CD8-positive, alpha-beta memory T cell (primary cell): ENCODE data around the gene S100A7. TPM values are rescaled to one million over a fixed set of nuclear protein-coding genes. Genes with fewer than 3 reads are reported as not detected.
A peak's percentile ranks its signal among the peaks of the same experiment; 100 is the strongest.

ENCODE experiments used
- CTCF ChIA-PET: fragments of 350-600 bp; sonication (Branson Sonifier 250); formaldehyde crosslinking; loops from one replicate; lab custom pipeline; 2021; ENCODE audit warnings: antibody characterized with exemption; lab: Charles Lee
- POLR2A ChIA-PET: fragments of 350-600 bp; sonication (Branson Sonifier 250); formaldehyde crosslinking; loops from one replicate; lab custom pipeline; 2021; ENCODE audit warnings: antibody characterized with exemption; lab: Charles Lee
- DNase-seq, 5 donors: peaks; one replicate each; pipeline versions ENCODE4 v3.0.0 to v3.0.0-alpha.2; 2020 to 2022; ENCODE audit warnings: mixed read lengths in 1 of 5
- H3K27ac ChIP-seq: one replicate; pipeline ENCODE4 v1.7.0; 2013; ENCODE audit warnings: low read depth, mild to moderate bottlenecking, low read length, moderate library complexity
- H3K27me3 ChIP-seq: 2 replicates; pipeline ENCODE4 v1.7.0; 2013; ENCODE audit warnings: low read length, mild to moderate bottlenecking; ENCODE audit not compliant: insufficient read depth, poor library complexity, severe bottlenecking
- H3K36me3 ChIP-seq: 2 replicates; pipeline ENCODE4 v1.7.0; 2013; ENCODE audit warnings: mild to moderate bottlenecking, low read length, moderate library complexity; ENCODE audit not compliant: insufficient read depth
- H3K4me1 ChIP-seq: 2 replicates; pipeline ENCODE4 v1.7.0; 2013; ENCODE audit warnings: mild to moderate bottlenecking, low read length, moderate library complexity; ENCODE audit not compliant: insufficient read depth
- H3K4me3 ChIP-seq: 2 replicates; pipeline ENCODE4 v1.7.0; 2013; ENCODE audit warnings: mild to moderate bottlenecking, low read length
- H3K9me3 ChIP-seq: 2 replicates; pipeline ENCODE4 v1.7.0; 2013; ENCODE audit warnings: mild to moderate bottlenecking, low read length
- H3K27ac Mint-ChIP-seq, 8 donors: one replicate each; pipeline ENCODE4 v1.8.0; 2020 to 2021; ENCODE audit warnings: mixed read lengths in 8 of 8, mild to moderate bottlenecking in 6 of 8, inconsistent platforms in 3 of 8, moderate library complexity in 3 of 8
- H3K27me3 Mint-ChIP-seq, 2 donors: one replicate each; pipeline ENCODE4 v1.8.0; 2020 to 2021; ENCODE audit warnings: mixed read lengths in 2 of 2, mild to moderate bottlenecking in 1 of 2, moderate library complexity in 1 of 2
- H3K36me3 Mint-ChIP-seq, 3 donors: one replicate each; pipeline ENCODE4 v1.8.0; 2020 to 2021; ENCODE audit warnings: mixed read lengths in 3 of 3, inconsistent platforms in 1 of 3, mild to moderate bottlenecking in 1 of 3
- H3K4me1 Mint-ChIP-seq, 3 donors: one replicate each; pipeline ENCODE4 v1.8.0; 2020 to 2021; ENCODE audit warnings: mixed read lengths in 3 of 3, inconsistent platforms in 1 of 3, mild to moderate bottlenecking in 1 of 3
- H3K4me3 Mint-ChIP-seq, 7 donors: one replicate each; pipeline ENCODE4 v1.8.0; 2020 to 2021; ENCODE audit warnings: mixed read lengths in 7 of 7, mild to moderate bottlenecking in 6 of 7, moderate library complexity in 4 of 7, inconsistent platforms in 2 of 7
- H3K9me3 Mint-ChIP-seq, 5 donors: one replicate each; pipeline ENCODE4 v1.8.0; 2020 to 2022; ENCODE audit warnings: mixed read lengths in 5 of 5, mild to moderate bottlenecking in 3 of 5, moderate library complexity in 2 of 5, inconsistent platforms in 1 of 5
- polyA plus RNA-seq: library from polyadenylated mRNA; unstranded; fragments of 300-500 nt; fragmentation: Illumina TruSeq; gene quantifications from one replicate; pipeline ENCODE4 v1.2.3, GENCODE V29; 2021
- total RNA-seq, 2 experiments: library from RNA; stranded (reverse); gene quantifications; one replicate each; pipeline ENCODE4 v1.2.3, GENCODE V29; 2021

Gene S100A7
- total and polyA plus RNA-seq, 3 experiments from 2014 or later, result not detected

DNA sequence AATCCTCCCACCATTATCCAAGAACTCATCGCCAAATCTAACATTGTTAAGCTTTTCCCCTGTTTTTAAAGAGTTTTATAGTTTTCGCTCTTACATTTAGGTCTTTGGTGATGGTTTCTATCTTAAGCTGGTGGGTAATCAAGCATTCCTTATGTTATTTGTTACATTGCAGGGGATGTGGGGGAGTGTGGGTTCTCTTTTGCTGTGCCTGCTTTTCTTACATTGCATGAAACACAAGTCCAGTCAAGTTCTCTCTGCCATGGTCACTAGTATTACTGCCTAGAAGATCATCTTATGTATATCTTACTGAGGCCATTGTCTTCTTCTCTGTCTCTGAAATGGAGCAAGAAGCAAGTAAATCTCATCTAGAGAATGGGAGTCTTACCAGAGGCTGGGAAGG is 27.3 kb upstream of the S100A7 start:
- CTCF ChIA-PET, result no interaction called here

DNA sequence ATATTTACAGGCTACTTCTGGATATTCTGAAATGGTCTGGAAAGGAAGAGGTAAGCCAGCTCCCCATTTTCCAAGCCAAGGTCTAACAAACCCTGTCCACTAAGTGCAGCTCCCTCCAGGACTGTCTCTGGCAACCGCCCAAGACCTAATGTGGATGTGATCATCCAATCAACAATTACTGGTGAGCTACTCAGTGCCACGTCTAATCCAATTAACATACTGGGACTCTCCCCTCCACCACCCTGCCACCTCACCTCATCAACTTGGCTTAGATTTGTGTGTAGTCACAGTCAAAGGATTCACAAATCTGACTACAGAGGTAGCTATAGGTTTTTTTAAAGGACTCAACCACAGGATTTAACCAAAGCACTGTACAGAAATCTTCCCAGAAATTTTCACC is 25.4 kb upstream of the S100A7 start:
- Mint-ChIP-seq H3K4me3 (no peak overlapping the region), H3K36me3 (peaks cover 0 to 3% (median 0%) of the 10 kb centered on the region in 3 donors), H3K27me3 (peaks cover 25 to 56% of the 10 kb centered on the region in 2 donors), H3K4me1 (no peaks in the 10 kb centered on the region), H3K27ac (no peak overlapping the region), H3K9me3 (no peaks in the 10 kb centered on the region)
- H3K27ac ChIP-seq, result no peak overlapping the region
- no peak overlapping the region for H3K4me3 ChIP-seq
- ChIA-PET CTCF (interaction anchor here (1.0 kb wide), 1 partner anchor 9 kb away, joined by 3 read pairs; no protein-coding TSS in a partner anchor), POLR2A (no interaction called here)
- H3K36me3 ChIP-seq, result no peaks in the 10 kb centered on the region
- H3K27me3 ChIP-seq, result peaks cover 7% of the 10 kb centered on the region
- H3K4me1 ChIP-seq, result no peaks in the 10 kb centered on the region
- no peak for DNase-seq
- no peaks in the 10 kb centered on the region for H3K9me3 ChIP-seq

More for the DNA sequence above, 27.3 kb upstream of the S100A7 start:
- H3K27me3 Mint-ChIP-seq, result peaks cover 18 to 50% of the 10 kb centered on the region in 2 donors
- POLR2A ChIA-PET, result no interaction called here
- H3K36me3 Mint-ChIP-seq, result peaks cover 0 to 3% (median 0%) of the 10 kb centered on the region in 3 donors
- no peak overlapping the region for H3K27ac Mint-ChIP-seq
- H3K9me3 Mint-ChIP-seq, result no peaks in the 10 kb centered on the region
- Histone ChIP-seq H3K9me3 (no peaks in the 10 kb centered on the region), H3K36me3 (no peaks in the 10 kb centered on the region), H3K4me3 (no peak overlapping the region), H3K27ac (no peak overlapping the region), H3K4me1 (no peaks in the 10 kb centered on the region), H3K27me3 (peaks cover 7% of the 10 kb centered on the region)
- no peaks in the 10 kb centered on the region for H3K4me1 Mint-ChIP-seq
- H3K4me3 Mint-ChIP-seq, result no peak overlapping the region
- no peak for DNase-seq

- Histone ChIP-seq H3K4me1 (no peaks in the 10 kb centered on the region), H3K36me3 (no peaks in the 10 kb centered on the region), H3K4me3 (no peak overlapping the region), H3K9me3 (no peaks in the 10 kb centered on the region), H3K27me3 (peaks cover 7% of the 10 kb centered on the region), H3K27ac (no peak overlapping the region)
- H3K4me1 Mint-ChIP-seq, result no peaks in the 10 kb centered on the region
- POLR2A ChIA-PET, result no interaction called here
- no peak overlapping the region for H3K4me3 Mint-ChIP-seq
- peaks cover 0 to 3% (median 0%) of the 10 kb centered on the region in 3 donors for H3K36me3 Mint-ChIP-seq
- peaks cover 27 to 64% of the 10 kb centered on the region in 2 donors for H3K27me3 Mint-ChIP-seq
- CTCF ChIA-PET, result interaction anchor here (2.7 kb wide), 1 partner anchor 11 kb away, joined by 9 read pairs; no protein-coding TSS in a partner anchor
- DNase-seq, result no peak
- H3K9me3 Mint-ChIP-seq, result no peaks in the 10 kb centered on the region
- no peak overlapping the region for H3K27ac Mint-ChIP-seq
These were observed 23.3 kb upstream of the S100A7 start for GRCh38 chr1:153483776-153484175.

GRCh38 chr1:153481124-153481523 is 20.7 kb upstream of the S100A7 start:
- Histone ChIP-seq H3K4me3 (no peak overlapping the region), H3K27me3 (peaks cover 7% of the 10 kb centered on the region), H3K27ac (no peak overlapping the region), H3K9me3 (no peaks in the 10 kb centered on the region), H3K4me1 (no peaks in the 10 kb centered on the region), H3K36me3 (no peaks in the 10 kb centered on the region)
- Mint-ChIP-seq H3K4me1 (no peaks in the 10 kb centered on the region), H3K36me3 (peaks cover 0 to 3% (median 0%) of the 10 kb centered on the region in 3 donors), H3K27ac (no peak overlapping the region), H3K27me3 (peaks cover 24 to 51% of the 10 kb centered on the region in 2 donors), H3K9me3 (no peaks in the 10 kb centered on the region), H3K4me3 (no peak overlapping the region)
- CTCF ChIA-PET, result no interaction called here
- POLR2A ChIA-PET, result no interaction called here
- no peak for DNase-seq

DNA sequence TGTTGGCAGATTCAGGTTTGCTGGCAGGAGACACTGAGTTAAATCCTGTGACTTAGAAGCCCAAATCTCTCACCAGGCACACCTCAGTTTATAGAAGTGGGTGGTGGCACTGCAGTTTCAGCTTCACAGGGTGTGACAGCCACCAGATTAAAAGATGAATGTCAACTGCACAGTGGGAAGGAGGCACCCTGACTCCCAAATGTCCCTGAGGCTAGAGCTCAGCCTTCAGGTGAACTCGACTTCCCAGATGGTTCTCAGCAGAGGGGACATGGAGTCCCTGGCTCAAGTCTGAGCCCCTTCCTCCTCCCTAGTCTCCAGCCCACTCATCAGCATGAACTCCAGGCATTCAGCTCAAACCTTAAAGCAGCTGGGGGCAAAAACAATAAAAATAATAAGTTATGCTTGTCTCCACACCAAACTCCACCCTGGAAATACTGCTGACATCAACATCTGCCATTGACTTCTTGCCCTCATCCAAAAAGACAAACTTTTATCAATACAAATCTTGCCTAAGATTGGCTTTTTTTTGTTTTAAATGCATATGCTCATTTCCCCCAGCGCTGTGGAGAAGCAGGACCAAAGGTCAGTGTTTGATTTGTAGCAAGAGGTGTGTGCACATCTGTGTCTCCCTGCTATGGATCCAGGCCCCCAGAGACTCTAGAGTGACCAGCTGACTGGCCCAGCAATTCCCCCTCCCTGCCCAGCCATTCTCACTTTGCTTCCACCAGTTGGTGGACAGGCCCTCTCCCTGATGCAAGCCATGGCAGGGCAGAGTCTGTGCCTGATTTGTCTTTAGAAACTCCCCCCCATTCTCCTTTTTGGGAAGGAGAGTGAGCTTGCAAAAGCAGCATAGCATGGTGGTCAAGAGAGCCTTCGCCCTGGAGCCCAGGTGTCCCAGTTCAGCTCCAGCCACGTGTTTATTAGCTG is 18.5 kb upstream of the S100A7 start:
- Histone ChIP-seq H3K4me1 (no peaks in the 10 kb centered on the region), H3K4me3 (no peak overlapping the region), H3K9me3 (no peaks in the 10 kb centered on the region), H3K27me3 (peaks cover 5% of the 10 kb centered on the region), H3K27ac (no peak overlapping the region), H3K36me3 (no peaks in the 10 kb centered on the region)
- Mint-ChIP-seq H3K4me3 (no peak overlapping the region), H3K36me3 (peaks cover 0 to 6% (median 0%) of the 10 kb centered on the region in 3 donors), H3K27ac (no peak overlapping the region), H3K9me3 (peaks cover 0 to 5% (median 3%) of the 10 kb centered on the region in 5 donors), H3K27me3 (peaks cover 25 to 50% of the 10 kb centered on the region in 2 donors), H3K4me1 (no peaks in the 10 kb centered on the region)
- CTCF ChIA-PET, result interaction anchor here (2.0 kb wide), 1 partner anchor 16 kb away, joined by 8 read pairs; no protein-coding TSS in a partner anchor
- POLR2A ChIA-PET, result no interaction called here
- no peak for DNase-seq

GRCh38 chr1:153478047-153478691 is 17.7 kb upstream of the S100A7 start:
- Mint-ChIP-seq H3K4me1 (no peaks in the 10 kb centered on the region), H3K27me3 (peaks cover 28 to 51% of the 10 kb centered on the region in 2 donors), H3K27ac (peak overlapping the region in 1 of 8 donors; percentile 17), H3K4me3 (no peak overlapping the region), H3K9me3 (peaks cover 0 to 10% (median 7%) of the 10 kb centered on the region in 5 donors), H3K36me3 (peaks cover 0 to 5% (median 0%) of the 10 kb centered on the region in 3 donors)
- H3K4me3 ChIP-seq, result no peak overlapping the region
- H3K9me3 ChIP-seq, result no peaks in the 10 kb centered on the region
- CTCF ChIA-PET, result interaction anchor here (2.0 kb wide), 1 partner anchor 17 kb away, joined by 8 read pairs; no protein-coding TSS in a partner anchor
- POLR2A ChIA-PET, result no interaction called here
- DNase-seq, result no peak
- no peaks in the 10 kb centered on the region for H3K27me3 ChIP-seq
- H3K27ac ChIP-seq, result no peak overlapping the region
- H3K36me3 ChIP-seq, result no peaks in the 10 kb centered on the region
- no peaks in the 10 kb centered on the region for H3K4me1 ChIP-seq

DNA sequence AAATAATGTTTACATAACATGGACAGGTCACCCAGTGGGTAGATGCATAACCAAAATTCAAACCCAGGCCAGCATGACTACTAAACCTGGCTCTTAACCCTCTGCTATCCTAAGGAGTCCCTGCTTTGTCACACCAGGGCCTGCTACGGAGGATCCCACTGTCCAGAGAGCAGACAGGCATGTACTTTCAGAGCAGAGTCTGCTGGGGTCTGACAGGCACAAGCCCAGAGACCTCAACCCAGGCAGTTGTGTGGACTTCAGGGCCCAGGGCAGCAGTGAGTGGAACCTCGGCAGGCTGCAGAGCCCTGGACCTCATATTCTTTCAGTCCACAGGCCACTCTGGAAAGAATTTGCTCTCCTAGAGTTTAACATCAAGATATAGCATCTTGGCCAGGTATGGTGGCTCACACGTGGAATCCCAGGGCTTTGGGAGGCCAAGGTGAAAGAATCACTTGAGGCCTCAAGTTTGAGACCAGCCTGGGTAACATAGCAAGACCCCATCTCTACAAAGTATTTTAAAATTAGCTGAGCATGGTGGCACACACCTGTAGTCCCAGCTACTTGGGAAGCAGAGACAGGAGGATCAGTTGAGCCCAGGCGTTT is 16.1 kb upstream of the S100A7 start:
- Histone ChIP-seq H3K27me3 (no peaks in the 10 kb centered on the region), H3K36me3 (no peaks in the 10 kb centered on the region), H3K27ac (no peak overlapping the region), H3K9me3 (no peaks in the 10 kb centered on the region), H3K4me1 (no peaks in the 10 kb centered on the region), H3K4me3 (no peak overlapping the region)
- H3K4me3 Mint-ChIP-seq, result no peak overlapping the region
- POLR2A ChIA-PET, result no interaction called here
- DNase-seq, result no peak
- H3K27me3 Mint-ChIP-seq, result peaks cover 25 to 45% of the 10 kb centered on the region in 2 donors
- peaks cover 9 to 23% (median 20%) of the 10 kb centered on the region in 5 donors for H3K9me3 Mint-ChIP-seq
- no peak overlapping the region for H3K27ac Mint-ChIP-seq
- peaks cover 0 to 10% (median 0%) of the 10 kb centered on the region in 3 donors for H3K36me3 Mint-ChIP-seq
- CTCF ChIA-PET, result interaction anchor here (0.9 kb wide), 1 partner anchor 26 kb away, joined by 3 read pairs; no protein-coding TSS in a partner anchor
- H3K4me1 Mint-ChIP-seq, result no peaks in the 10 kb centered on the region
